Measurements from ENCODE around the gene OVAAL.
A peak's percentile ranks its signal among the peaks of the same experiment; 100 is the strongest.

The OVAAL gene

DNA sequence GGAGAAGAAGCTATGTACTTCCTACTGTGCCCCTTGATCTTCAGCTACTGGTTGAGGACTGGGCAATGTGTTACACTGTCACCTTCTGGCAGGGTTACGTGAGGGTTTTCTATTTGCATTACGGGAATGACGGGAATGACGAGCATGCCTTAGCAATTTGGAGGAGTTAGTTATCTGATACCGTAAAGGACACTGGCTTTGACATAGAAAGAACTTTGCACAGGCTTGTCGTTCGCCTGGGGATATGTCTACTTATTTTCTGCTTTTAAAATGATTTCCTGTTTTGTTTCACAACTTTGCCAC lies 36.6 kb upstream of the OVAAL start:
- TF ChIP-seq EZH2 (optimal IDR thresholded peaks at IDR 0.05; ENCODE audit: low read depth, low read length) (no peak), EZH2phosphoT487 (IDR thresholded peaks at IDR 0.05; ENCODE audit: low read length) (no peak)
- TF ChIP-seq, protein P1, sequence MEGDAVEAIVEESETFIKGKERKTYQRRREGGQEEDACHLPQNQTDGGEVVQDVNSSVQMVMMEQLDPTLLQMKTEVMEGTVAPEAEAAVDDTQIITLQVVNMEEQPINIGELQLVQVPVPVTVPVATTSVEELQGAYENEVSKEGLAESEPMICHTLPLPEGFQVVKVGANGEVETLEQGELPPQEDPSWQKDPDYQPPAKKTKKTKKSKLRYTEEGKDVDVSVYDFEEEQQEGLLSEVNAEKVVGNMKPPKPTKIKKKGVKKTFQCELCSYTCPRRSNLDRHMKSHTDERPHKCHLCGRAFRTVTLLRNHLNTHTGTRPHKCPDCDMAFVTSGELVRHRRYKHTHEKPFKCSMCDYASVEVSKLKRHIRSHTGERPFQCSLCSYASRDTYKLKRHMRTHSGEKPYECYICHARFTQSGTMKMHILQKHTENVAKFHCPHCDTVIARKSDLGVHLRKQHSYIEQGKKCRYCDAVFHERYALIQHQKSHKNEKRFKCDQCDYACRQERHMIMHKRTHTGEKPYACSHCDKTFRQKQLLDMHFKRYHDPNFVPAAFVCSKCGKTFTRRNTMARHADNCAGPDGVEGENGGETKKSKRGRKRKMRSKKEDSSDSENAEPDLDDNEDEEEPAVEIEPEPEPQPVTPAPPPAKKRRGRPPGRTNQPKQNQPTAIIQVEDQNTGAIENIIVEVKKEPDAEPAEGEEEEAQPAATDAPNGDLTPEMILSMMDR (IDR thresholded peaks at IDR 0.05; ENCODE audit: low read length) = no peak
- Histone ChIP-seq H2AFZ (ENCODE audit: low read length) (no peak overlapping the region), H3F3A (ENCODE audit: insufficient read depth, low read length) (no peaks in the 10 kb centered on the region), H3K79me2 (ENCODE audit: low read length) (no peaks in the 10 kb centered on the region), H3K4me3 (ENCODE audit: low read length) (no peak overlapping the region), H3K36me3 (replicated peaks; ENCODE audit: insufficient read depth, low read length) (no peaks in the 10 kb centered on the region), H3K9me3 (replicated peaks; ENCODE audit: insufficient read depth, low read length) (no peaks in the 10 kb centered on the region), H3K4me2 (ENCODE audit: low read depth, low read length) (no peak overlapping the region), H4K20me1 (ENCODE audit: insufficient read depth, low read length) (no peaks in the 10 kb centered on the region), H3K9me2 (replicated peaks; ENCODE audit: insufficient read depth, low read length) (no peaks in the 10 kb centered on the region), H3K27me3 (replicated peaks; ENCODE audit: insufficient read depth, low read length) (no peaks in the 10 kb centered on the region), H3K4me1 (ENCODE audit: low read length) (peaks cover 15% of the 10 kb centered on the region), H3K27ac (ENCODE audit: low read length) (no peak overlapping the region), H3K9ac (ENCODE audit: low read length) (no peak overlapping the region)
- no peak for DNase-seq

DNA sequence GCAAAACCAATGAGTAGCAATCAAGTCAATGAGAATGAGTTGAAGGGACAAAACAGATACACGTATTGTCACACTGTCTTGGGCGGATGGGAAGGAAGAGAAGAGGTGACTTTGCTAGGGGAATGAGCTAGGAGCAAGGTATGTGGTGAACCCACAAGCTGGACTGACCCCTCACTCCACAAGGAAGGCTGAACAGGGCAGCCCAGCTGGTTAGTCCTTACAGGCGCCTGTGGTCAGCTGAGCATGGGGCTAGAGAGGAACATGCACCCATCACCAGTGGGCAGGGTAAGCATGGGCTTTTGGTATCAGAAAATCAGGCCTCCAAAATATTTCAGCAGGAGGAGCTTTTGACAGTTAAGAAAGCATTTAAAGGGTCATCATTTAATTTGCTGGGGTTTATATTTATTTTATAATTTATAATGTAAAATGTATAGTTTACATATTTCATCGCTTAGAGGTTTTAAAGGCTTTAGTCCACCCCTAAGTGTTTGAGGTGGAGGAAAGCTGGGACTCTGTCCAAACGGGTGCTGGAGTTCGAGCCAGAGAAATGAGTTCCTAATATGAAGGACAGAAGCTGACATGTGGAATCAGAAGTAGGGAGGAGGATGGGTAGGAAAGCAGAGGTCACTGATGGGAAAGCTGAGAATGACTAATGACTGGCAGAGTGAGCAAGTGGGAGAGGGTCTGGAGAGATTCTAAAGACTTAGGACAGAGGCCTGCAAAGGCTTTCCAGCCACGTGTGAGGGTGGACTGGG lies 34.4 kb upstream of the OVAAL start:
- H3K4me2 ChIP-seq (ENCODE audit: low read depth, low read length) = no peak overlapping the region
- TF ChIP-seq EZH2phosphoT487 (IDR thresholded peaks at IDR 0.05; ENCODE audit: low read length) (no peak), EZH2 (optimal IDR thresholded peaks at IDR 0.05; ENCODE audit: low read depth, low read length) (no peak)
- TF ChIP-seq, protein P1 (IDR thresholded peaks at IDR 0.05; ENCODE audit: low read length) = no peak
- no peaks in the 10 kb centered on the region for H3F3A ChIP-seq (ENCODE audit: insufficient read depth, low read length)
- no peak for DNase-seq
- no peak overlapping the region for H3K27ac ChIP-seq (ENCODE audit: low read length)
- no peaks in the 10 kb centered on the region for H3K9me3 ChIP-seq (replicated peaks; ENCODE audit: insufficient read depth, low read length)
- no peaks in the 10 kb centered on the region for H3K79me2 ChIP-seq (ENCODE audit: low read length)
- H3K36me3 ChIP-seq (replicated peaks; ENCODE audit: insufficient read depth, low read length) = no peaks in the 10 kb centered on the region
- H4K20me1 ChIP-seq (ENCODE audit: insufficient read depth, low read length) = no peaks in the 10 kb centered on the region
- H3K4me3 ChIP-seq (ENCODE audit: low read length) = no peak overlapping the region
- H3K27me3 ChIP-seq (replicated peaks; ENCODE audit: insufficient read depth, low read length) = no peaks in the 10 kb centered on the region
- no peaks in the 10 kb centered on the region for H3K9me2 ChIP-seq (replicated peaks; ENCODE audit: insufficient read depth, low read length)
- H2AFZ ChIP-seq (ENCODE audit: low read length) = 0 out of 2 replicates have a peak overlapping the region, but pooled peaks have one; percentile 51
- H3K4me1 ChIP-seq (ENCODE audit: low read length) = peaks cover 15% of the 10 kb centered on the region
- no peak overlapping the region for H3K9ac ChIP-seq (ENCODE audit: low read length)

DNA sequence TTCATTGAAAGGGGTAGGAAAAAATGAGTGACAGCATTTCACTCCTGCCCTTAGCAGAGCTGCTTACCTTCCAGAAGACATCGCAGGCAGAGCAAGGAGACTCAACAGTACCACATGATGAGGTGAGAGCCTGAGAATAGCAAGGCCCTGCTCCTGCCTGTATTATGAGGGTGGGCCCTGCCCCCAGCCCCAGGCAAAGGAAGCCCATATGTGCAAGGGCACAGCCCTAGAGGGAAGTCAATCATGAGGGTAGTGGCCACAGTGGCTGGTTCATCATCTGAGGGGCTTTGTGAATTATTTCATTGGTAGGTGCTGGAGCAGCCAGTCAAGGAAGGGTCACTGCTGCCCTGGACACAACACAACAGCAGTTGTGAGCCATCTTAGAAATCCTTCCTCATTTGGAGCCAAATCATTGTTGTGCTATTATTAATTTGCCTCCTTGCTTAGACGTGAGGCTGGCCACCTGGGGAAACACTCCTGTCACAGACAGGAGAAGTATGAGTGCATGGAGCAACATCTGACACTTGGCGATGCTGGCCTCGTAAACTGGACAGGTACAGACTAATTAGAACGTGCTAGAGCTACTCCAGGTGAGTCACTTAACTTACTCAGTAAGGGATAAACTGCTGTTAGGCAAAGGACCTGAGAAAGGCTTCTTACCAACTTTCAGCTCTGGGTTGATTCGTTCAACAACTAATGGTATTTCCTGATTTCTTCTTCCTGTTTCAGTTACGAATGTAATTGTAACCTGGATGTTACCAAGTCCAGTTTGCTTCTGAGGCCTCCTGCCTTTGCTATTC lies 33.6 kb upstream of the OVAAL start:
- peak overlapping the region; percentile 54 for H3K4me2 ChIP-seq (ENCODE audit: low read depth, low read length)
- peak overlapping the region; percentile 51 for H2AFZ ChIP-seq (ENCODE audit: low read length)

More for the DNA sequence above, 33.6 kb upstream of the OVAAL start:
- Histone ChIP-seq H3K4me1 (ENCODE audit: low read length) (peaks cover 15% of the 10 kb centered on the region), H3K27me3 (replicated peaks; ENCODE audit: insufficient read depth, low read length) (no peaks in the 10 kb centered on the region), H3K27ac (ENCODE audit: low read length) (peak overlapping the region; percentile 13; the same call in 1 of the 2 replicates), H4K20me1 (ENCODE audit: insufficient read depth, low read length) (no peaks in the 10 kb centered on the region), H3K9ac (ENCODE audit: low read length) (no peak overlapping the region), H3F3A (ENCODE audit: insufficient read depth, low read length) (no peaks in the 10 kb centered on the region), H3K9me3 (replicated peaks; ENCODE audit: insufficient read depth, low read length) (no peaks in the 10 kb centered on the region), H3K79me2 (ENCODE audit: low read length) (no peaks in the 10 kb centered on the region), H3K4me3 (ENCODE audit: low read length) (no peak overlapping the region; the same call in 1 of the 2 replicates), H3K9me2 (replicated peaks; ENCODE audit: insufficient read depth, low read length) (no peaks in the 10 kb centered on the region), H3K36me3 (replicated peaks; ENCODE audit: insufficient read depth, low read length) (no peaks in the 10 kb centered on the region)
- TF ChIP-seq EZH2 (optimal IDR thresholded peaks at IDR 0.05; ENCODE audit: low read depth, low read length) = no peak
- DNase-seq = peak; percentile 65
